H54 (cell line): ENCODE results near the gene WDR48.
"Not testable (repeated sequence)": the region's sequence is repeated elsewhere in the genome, so short reads cannot be mapped to it uniquely, and the experiment has no call there.

Source experiments
- DNase-seq: peaks from one replicate; pipeline ENCODE4 v3.0.0; 2011; ENCODE audit warnings: low spot score, mixed read lengths; ENCODE audit not compliant: insufficient read length
- FAIRE-seq: peaks from 3 replicates; lab custom pipeline; 2011; peaks lifted over from hg19 to GRCh38; lab: Jason Lieb, UNC
- POLR2A ChIP-seq: IDR thresholded peaks from 2 replicates; pipeline ENCODE4 v1.6.1; 2011; ENCODE audit warnings: low read depth, mild to moderate bottlenecking, low read length

Gene WDR48

DNA sequence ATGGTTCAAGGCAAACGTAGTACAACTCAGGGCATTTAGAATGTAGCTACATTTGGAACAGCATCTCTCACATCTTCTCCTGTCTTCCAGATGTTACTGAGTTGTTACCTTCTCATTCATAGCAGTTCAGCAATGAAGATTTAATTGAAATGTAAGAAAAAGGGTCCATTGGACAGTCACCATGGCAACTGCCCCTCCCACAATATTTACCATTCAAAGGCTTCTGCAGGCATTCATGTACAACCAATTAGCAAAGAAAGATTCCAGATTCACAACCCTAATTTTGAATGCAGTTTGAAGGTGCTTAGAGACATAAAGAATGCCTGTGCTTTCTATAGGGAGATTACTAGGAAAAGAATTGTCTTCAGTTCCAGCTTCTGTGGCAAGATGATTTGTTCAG lies 22.3 kb upstream of the WDR48 start:
- no peak for TF ChIP-seq POLR2A
- no peak for DNase-seq
- FAIRE-seq, result no peak

DNA sequence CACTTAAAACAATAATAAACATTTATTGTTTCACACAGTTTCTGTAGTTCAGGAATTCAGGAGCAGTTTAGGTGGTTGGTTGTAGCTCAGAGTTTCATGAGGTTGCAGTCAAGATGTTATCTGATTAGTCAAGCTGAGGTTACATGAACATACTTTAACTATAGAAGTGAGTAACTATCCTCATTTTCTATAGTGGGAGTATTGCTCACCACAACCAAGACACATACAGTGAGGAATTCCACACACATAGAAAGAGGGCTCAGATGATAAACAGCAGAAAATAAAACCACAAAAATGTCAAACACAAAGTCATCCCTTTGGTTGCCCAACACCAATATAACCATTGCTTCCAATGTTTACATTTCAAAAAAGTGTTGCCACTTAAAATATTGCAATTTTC lies 13.7 kb upstream of the WDR48 start:
- TF ChIP-seq POLR2A, result no peak
- FAIRE-seq (peak; percentile 77), DNase-seq (no peak)

DNA sequence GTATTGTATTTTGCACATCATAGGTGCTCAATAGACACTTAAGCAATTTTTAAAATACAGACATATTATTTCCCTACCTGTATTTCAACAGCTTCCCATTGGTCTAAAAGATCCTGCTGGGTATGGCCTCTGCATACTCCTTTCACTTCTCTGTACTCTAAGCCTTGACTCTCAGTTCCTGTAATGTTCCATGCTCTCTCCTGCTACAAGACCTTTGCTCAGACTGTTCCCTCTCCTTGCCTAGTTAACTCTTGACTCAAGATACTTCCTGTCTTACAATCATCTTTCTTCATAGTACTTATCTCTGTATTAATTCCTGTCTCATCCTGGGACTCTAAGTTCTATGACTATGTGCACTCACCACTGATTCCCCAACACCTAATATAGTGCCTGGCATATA lies 1.8 kb upstream of the WDR48 start:
- no peak for TF ChIP-seq POLR2A
- DNase-seq, result no peak
- FAIRE-seq, result no peak

DNA sequence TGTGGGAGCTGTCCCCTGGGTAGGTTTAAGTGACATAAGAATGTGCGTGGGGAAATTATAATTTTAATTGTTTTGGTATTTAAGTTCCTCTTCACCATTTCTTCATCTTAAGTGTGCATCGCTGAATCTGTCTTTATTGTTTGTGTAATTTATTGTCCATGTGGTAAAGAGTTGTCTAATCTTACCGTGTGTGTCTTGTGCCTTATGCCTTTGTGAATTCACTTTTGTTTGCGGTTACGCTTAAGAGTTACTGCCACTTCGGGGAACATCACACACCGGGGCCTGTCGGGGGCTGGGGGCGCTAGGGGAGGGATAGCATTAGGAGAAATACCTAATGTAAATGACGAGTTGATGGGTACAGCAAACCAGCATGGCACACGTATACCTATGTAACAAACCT lies 767 bp downstream of the WDR48 start:
- DNase-seq (no peak), FAIRE-seq (no peak)
- TF ChIP-seq POLR2A, result no peak

DNA sequence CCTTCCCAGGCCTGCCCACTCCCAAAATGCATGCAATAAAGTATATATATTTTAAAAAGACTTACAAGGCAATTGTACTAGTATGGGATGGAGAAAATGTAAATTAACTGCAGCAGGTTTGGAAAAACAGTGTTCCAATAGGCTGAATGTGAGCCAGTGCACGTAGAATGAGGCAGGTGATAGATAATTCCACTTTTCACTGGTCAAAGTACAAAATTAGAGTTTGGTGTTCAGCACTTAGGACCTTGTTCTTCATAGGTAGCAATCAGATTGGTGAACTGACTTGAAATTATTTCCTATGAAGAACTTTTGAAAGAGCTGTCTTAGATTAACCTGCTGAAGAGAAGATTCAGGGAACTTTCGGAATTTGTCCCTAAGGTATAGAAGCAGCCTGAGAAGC lies 1.9 kb downstream of the WDR48 start:
- DNase-seq (no peak), FAIRE-seq (no peak)
- TF ChIP-seq POLR2A, result no peak

DNA sequence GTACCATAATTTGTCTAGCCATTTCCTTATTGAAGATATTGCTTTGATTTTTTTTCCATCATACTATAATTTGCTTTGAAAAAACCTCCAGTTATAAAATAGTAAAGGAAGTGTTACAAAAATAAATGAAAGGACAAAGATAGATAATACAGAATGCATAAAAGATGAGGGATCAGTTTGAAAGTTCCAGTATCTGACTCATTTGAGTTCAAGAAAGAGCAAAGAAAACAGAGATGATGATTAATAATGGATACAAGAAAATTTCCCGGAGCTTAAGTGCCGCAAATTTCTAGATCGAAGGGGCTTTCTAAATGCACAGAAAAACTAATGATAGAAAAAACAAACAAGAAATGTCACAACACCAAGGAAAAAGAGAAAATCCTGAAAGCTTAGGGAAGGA lies 4.3 kb downstream of the WDR48 start:
- no peak for FAIRE-seq
- no peak for TF ChIP-seq POLR2A
- DNase-seq, result no peak

DNA sequence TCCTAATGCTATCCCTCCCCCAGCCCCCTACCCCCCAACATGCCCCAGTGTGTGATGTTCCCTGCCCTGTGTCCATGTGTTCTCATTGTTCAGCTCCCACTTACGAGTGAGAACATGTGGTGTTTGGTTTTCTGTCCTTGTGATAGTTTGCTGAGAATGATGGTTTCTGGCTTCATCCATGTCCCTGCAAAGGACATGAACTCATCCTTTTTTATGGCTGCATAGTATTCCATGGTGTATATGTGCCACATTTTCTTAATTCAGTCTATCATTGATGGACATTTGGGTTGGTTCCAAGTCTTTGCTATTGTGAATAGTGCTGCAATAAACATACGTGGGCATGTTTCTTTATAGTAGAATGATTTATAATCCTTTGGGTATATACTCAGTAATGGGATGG lies 9.4 kb downstream of the WDR48 start:
- not testable (repeated sequence) for FAIRE-seq, DNase-seq

DNA sequence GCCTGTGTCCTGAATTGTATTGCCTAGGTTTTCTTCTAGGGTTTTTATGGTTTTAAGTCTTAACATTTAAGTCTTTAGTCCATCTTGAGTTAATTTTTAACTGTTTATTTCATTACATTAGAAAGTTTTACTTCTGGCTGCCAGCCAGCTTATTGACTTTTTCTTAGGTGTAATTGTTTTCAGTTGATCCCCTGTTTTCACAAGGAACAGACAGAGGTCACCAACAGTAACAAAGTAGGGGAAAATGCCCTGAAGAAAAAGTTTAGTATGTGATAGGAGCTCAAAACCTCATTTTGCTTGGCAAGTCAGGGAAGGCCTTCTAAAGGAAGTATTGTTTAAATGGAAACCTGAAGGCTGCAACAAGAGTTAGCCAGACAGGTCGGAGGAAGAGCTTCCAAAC lies 10.4 kb downstream of the WDR48 start:
- no peak for DNase-seq
- no peak for TF ChIP-seq POLR2A
- FAIRE-seq, result no peak

DNA sequence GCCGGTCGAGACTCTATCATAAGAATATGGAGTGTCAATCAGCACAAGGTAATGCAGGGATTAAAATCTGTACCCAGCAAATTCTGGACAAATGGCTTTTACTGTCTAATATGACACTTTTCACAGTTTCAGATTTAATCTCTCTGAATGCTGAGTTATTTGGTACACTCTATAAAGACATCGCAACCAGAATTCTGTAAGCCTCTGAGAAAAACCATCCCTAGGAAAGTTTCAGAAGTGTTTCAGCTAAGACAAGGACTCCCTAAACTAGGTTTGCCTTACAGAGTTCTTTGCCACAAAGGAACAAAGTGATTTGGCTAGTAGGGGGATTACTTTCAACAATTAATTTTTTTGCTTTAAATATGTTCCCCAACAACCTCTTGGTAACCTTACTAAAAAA lies 11.3 kb downstream of the WDR48 start:
- no peak for DNase-seq
- no peak for TF ChIP-seq POLR2A
- FAIRE-seq, result no peak

DNA sequence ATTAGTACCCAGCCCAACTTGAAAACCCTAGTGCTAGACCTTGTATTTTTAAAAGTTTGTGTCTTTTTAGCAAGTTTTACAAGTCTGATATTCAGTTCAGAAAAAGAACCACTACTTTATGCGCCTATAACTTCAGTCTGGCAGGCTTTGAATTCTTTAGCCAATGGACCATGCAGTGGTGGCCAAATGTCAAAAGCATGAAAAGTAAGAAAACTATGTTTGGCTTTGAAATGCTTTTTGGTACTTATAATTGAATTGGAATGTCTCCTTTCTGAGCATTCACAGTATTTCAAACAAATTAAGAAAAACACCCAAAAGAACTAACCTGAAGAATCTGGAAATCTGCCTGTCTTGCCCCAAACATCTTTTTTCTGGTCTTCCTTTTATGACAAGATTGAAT lies 12.8 kb downstream of the WDR48 start:
- no peak for TF ChIP-seq POLR2A
- no peak for FAIRE-seq
- no peak for DNase-seq

DNA sequence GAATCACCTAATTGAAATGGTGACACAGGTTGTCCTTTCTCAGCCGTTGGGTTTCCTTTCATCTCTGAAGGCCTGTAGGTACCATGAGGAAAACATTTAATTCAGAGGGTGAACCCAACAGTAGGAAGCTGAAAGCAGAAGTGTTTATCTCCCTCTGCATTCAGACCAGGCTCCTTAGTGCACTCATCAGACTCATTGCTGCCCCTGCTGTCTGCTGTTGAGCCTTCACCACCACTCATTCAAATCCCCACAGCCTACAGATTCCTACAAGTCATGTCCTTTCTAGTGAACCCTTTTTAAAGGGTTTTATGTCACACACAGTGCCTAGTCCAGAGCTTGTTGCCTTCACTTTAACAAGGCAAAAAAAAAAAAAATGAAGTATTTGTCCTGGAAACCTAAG lies 13.4 kb downstream of the WDR48 start:
- TF ChIP-seq POLR2A, result no peak
- DNase-seq (no peak), FAIRE-seq (peak; percentile 69)

DNA sequence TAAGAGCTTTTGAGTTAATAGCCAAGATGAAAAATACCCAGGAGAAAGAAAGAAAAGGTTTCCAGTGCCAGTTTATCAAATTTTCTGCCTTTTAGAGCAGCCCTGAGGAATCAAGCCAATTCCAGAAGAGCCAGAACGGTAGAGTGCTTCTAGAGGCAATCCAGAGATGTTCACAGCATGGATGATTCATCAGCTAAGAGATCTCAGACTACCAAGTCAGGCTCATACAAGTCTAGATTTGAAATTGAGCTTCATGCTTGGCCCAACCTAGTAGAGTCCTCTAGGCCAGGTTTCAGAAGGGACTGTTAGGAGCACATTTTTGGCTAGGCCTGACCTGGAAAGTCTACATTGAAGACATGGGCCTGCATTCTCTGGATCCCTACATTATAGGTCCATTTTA lies 15.5 kb downstream of the WDR48 start:
- FAIRE-seq (no peak), DNase-seq (no peak)
- no peak for TF ChIP-seq POLR2A

DNA sequence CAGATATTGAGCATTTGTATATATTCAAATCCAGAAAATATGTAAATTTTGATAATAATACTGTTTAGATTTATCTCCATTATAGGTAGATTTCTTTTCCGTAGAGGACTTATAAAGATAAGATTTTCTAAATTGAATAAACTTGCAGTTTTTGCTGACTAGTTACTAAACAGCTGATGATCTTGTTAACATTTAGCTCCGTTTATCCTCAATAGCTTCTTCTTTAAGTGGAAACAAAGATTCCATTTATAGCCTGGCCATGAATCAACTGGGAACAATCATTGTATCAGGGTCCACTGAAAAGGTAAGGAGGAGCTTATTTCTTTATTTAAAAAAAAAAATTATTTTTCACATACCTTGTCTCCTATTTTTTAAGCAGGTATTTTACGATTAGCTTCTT lies 16.7 kb downstream of the WDR48 start:
- DNase-seq (no peak), FAIRE-seq (no peak)
- no peak for TF ChIP-seq POLR2A

DNA sequence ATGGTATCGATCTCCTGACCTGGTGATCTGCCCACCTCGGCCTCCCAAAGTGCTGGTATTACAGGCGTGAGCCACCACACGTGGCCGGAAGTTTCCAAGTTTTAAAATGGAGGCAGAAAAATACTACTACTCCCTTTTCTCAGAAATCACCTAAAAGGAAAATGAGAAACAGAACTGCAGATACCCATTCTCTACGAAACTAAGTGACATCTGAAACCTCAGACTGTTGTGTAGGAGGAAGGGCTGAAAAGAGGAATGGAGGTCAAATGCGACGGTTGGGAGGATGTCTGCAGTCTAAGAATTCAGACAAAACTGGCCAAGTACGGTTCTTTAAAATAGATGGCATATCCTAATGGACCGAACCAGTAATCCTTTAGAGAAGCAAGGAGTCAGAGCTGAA lies 24.1 kb downstream of the WDR48 start:
- FAIRE-seq, result no peak

DNA sequence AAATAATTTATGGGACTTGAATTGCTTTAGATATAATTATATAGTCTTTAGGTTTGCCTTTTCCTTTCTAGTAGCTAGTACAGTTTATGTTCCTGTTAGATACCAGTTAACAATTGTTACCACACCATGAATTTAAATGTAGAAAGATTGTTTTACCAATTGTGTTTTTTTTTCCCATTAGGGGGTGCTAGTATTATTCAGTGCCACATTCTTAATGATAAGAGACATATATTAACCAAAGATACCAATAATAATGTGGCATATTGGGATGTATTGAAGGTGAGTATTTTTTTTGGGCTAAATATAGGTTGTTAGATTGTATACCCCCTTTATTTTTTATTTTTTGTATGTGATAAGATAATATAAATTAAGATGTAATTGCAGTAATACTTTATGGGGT lies 27.7 kb downstream of the WDR48 start:
- FAIRE-seq, result no peak
- no peak for TF ChIP-seq POLR2A
- no peak for DNase-seq

More for the DNA sequence above, 24.1 kb downstream of the WDR48 start:
- no peak for TF ChIP-seq POLR2A
- no peak for DNase-seq

DNA sequence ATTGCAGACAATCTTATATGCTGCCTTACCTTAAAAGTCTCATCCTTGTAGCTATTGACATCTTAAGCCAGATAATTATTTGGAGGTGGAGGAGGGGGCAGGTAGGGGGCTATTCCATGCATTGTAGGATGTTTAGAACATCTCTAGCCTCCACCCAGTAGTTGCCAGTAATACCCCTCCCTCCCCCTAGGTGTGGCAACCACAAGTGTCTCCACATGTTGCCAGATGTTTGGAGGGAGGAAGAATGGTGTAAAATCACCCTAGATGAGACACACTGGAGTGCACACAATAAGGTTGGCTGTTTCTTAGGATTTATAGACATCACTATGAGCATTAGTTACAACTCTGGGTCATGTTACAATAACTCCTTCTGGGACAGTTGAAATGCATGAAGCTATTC lies 28.2 kb downstream of the WDR48 start:
- no peak for TF ChIP-seq POLR2A
- no peak for FAIRE-seq

More for the DNA sequence above, 28.2 kb downstream of the WDR48 start:
- no peak for DNase-seq
